ENCODE measurements around the gene NBEA.
A peak's percentile ranks its signal among the peaks of the same experiment; 100 is the strongest.

Gene NBEA

DNA sequence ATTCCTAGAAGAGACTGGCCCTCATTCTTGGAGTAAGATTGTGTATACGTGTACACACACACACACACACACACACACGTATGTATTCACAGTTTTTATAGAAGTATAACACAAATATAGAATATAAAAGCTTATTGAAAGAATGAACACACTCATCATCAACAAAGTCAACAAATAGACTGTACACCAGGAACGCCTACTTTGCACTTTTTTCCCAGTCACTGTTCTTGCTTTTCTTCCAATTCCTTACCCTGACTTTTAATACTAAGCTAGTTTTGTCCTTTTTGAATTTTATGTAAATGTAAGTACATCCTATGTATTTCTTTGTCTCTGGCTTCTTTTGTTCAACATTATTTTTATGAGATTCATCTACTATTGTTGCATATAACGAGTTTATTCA lies 269.9 kb downstream of the NBEA start:
- H3K4me3 ChIP-seq (replicated peaks in 1 of 2; ENCODE audit: low read depth in 2 of 2, low read length in 2 of 2) = no peak overlapping the region
- TF ChIP-seq, protein P1, sequence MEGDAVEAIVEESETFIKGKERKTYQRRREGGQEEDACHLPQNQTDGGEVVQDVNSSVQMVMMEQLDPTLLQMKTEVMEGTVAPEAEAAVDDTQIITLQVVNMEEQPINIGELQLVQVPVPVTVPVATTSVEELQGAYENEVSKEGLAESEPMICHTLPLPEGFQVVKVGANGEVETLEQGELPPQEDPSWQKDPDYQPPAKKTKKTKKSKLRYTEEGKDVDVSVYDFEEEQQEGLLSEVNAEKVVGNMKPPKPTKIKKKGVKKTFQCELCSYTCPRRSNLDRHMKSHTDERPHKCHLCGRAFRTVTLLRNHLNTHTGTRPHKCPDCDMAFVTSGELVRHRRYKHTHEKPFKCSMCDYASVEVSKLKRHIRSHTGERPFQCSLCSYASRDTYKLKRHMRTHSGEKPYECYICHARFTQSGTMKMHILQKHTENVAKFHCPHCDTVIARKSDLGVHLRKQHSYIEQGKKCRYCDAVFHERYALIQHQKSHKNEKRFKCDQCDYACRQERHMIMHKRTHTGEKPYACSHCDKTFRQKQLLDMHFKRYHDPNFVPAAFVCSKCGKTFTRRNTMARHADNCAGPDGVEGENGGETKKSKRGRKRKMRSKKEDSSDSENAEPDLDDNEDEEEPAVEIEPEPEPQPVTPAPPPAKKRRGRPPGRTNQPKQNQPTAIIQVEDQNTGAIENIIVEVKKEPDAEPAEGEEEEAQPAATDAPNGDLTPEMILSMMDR (IDR thresholded peaks at IDR 0.05; ENCODE audit: low read depth, low read length) = no peak
- DNase-seq (ENCODE audit: low read depth in 2 of 2) = no peak

DNA sequence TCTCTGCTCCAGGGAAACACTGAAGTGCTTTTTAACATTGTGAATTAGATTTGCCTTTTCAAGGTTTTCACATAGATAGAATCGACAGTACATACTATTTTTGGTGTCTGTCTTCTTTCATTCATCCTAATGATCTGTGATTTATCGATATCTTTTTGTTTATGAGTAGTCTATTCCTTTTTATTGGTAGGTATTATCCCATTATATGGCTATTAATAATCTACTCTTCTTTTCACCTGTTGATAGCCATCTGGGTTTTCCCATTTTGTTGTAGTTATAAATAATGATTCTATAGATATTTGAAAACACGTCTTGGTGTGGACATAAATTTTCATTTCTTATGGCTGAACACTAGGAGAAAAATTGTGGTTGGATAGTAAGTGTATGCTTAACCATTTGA lies 271.8 kb downstream of the NBEA start:
- no peak for DNase-seq (ENCODE audit: low read depth in 2 of 2)
- TF ChIP-seq, protein P1 (IDR thresholded peaks at IDR 0.05; ENCODE audit: low read depth, low read length) = no peak
- H3K4me3 ChIP-seq (replicated peaks in 1 of 2; ENCODE audit: low read depth in 2 of 2, low read length in 2 of 2) = no peak overlapping the region

GRCh38 chr13:35216131-35216530 lies 274.1 kb downstream of the NBEA start:
- DNase-seq (ENCODE audit: low read depth in 2 of 2) = no peak
- no peak overlapping the region for H3K4me3 ChIP-seq (replicated peaks in 1 of 2; ENCODE audit: low read depth in 2 of 2, low read length in 2 of 2)
- TF ChIP-seq, protein P1 (IDR thresholded peaks at IDR 0.05; ENCODE audit: low read depth, low read length) = no peak

DNA sequence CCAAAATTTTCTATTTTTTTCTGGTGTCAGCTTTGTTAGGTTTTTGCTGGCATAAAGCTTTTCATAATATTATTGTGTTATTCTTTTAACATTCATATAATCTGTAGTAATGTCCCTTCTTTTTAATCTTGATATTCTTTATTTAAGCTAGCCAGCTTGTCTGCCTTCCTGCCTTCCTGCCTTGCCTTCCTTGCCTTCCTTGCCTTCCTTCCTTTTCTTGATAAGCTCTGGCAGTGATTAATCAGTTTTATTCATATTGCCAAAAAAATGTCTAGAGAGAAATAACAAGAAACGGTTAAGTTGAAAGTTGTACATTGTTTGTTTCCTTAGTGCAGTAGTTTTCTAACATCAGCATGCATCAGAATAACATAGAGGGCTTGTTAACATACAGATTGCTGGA lies 277.0 kb downstream of the NBEA start:
- peak in 1 of 2 donors; percentile 37 for DNase-seq (ENCODE audit: low read depth in 2 of 2)
- no peak overlapping the region for H3K4me3 ChIP-seq (replicated peaks in 1 of 2; ENCODE audit: low read depth in 2 of 2, low read length in 2 of 2)
- TF ChIP-seq, protein P1 (IDR thresholded peaks at IDR 0.05; ENCODE audit: low read depth, low read length) = no peak

DNA sequence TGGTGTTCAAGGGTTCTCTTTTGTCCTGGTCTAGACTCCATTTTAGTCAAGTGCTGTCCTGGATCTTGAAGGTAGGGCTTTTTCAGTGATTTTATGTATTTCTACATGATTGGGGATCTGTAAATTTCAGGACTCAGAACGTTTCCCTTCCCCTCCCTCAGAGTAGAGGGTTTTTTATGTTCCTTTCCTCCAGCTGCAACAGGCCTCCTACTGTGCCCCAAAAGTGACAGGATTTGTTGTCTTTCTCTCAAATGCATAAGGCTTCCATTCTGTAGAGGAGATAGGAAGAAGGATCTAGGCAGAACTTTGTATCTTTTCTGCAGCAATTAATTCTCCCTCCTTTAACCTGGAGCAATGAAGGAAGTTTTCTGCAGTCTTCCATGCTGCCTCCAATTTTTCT lies 283.1 kb downstream of the NBEA start:
- no peak overlapping the region for H3K4me3 ChIP-seq (replicated peaks in 1 of 2; ENCODE audit: low read depth in 2 of 2, low read length in 2 of 2)
- TF ChIP-seq, protein P1 (IDR thresholded peaks at IDR 0.05; ENCODE audit: low read depth, low read length) = no peak
- DNase-seq (ENCODE audit: low read depth in 2 of 2) = no peak

GRCh38 chr13:35225582-35225981 lies 283.5 kb downstream of the NBEA start:
- TF ChIP-seq, protein P1 (IDR thresholded peaks at IDR 0.05; ENCODE audit: low read depth, low read length) = no peak
- DNase-seq (ENCODE audit: low read depth in 2 of 2) = no peak
- H3K4me3 ChIP-seq (replicated peaks in 1 of 2; ENCODE audit: low read depth in 2 of 2, low read length in 2 of 2) = no peak overlapping the region

GRCh38 chr13:35228536-35228935 lies 286.5 kb downstream of the NBEA start:
- DNase-seq (ENCODE audit: low read depth in 2 of 2) = no peak
- TF ChIP-seq, protein P1 (IDR thresholded peaks at IDR 0.05; ENCODE audit: low read depth, low read length) = no peak
- H3K4me3 ChIP-seq (replicated peaks in 1 of 2; ENCODE audit: low read depth in 2 of 2, low read length in 2 of 2) = no peak overlapping the region

Data from cardiac fibroblast (primary cell).